SU-DHL-6 (cell line): ENCODE data around the gene ULBP2.

ENCODE experiments used
- CTCF ChIP-seq: fragments of 200-600 bp; sonication (generic); IDR thresholded peaks from one replicate; pipeline ENCODE4 v1.5.1; 2017; ENCODE audit warnings: antibody characterized with exemption, mild to moderate bottlenecking, low read length, moderate library complexity; ENCODE audit not compliant: insufficient read depth, poor library complexity, severe bottlenecking
- EZH2phosphoT487 ChIP-seq: fragments of 200-600 bp; sonication (generic), shearing (Covaris generic); conservative IDR thresholded peaks from 2 replicates; pipeline ENCODE4 v1.6.1; 2018; ENCODE audit warnings: mild to moderate bottlenecking, antibody characterized with exemption, low read length, moderate library complexity, mixed read lengths

GRCh38 chr6:149935668-149936067 lies 6.1 kb upstream of the ULBP2 start:
- TF ChIP-seq CTCF, result no peak
- TF ChIP-seq EZH2phosphoT487, result no peak
